CD14-positive monocyte (primary cell): ENCODE measurements around the gene INTS15. TPM values are rescaled to one million over a fixed set of nuclear protein-coding genes. Genes with fewer than 3 reads are reported as not detected.

ENCODE experiments used
- DNase-seq, 3 donors: peaks; one replicate each; pipeline ENCODE4 v3.0.0-alpha.2; 2011 to 2022
- H2AFZ ChIP-seq: 2 replicates; pipeline ENCODE4 v1.6.0; 2012; ENCODE audit warnings: mild to moderate bottlenecking, low read depth, low read length, inconsistent platforms; ENCODE audit not compliant: insufficient read depth, poor library complexity, severe bottlenecking
- H3K27ac ChIP-seq, 2 donors: 1 replicate in 1 of 2; 2 replicates in 1 of 2; pipeline ENCODE4 v1.5.1; 2012 to 2013; ENCODE audit warnings: low read length in 2 of 2, control low read depth in 1 of 2, inconsistent platforms in 1 of 2, low read depth in 1 of 2, mild to moderate bottlenecking in 1 of 2
- H3K27me3 ChIP-seq, 2 donors: one replicate each; pipeline versions ENCODE4 v1.6.0 to v1.6.1; 2011 to 2013; ENCODE audit warnings: low read length in 2 of 2; ENCODE audit not compliant: control insufficient read depth in 2 of 2, insufficient read depth in 2 of 2
- H3K36me3 ChIP-seq, 2 donors: replicated peaks in 1 of 2; 1 replicate in 1 of 2; 2 replicates in 1 of 2; pipeline versions ENCODE4 v1.5.1 to v1.6.1; 2012 to 2013; ENCODE audit warnings: low read length in 2 of 2, control low read depth in 1 of 2, inconsistent platforms in 1 of 2, mild to moderate bottlenecking in 1 of 2; ENCODE audit not compliant: insufficient read depth in 2 of 2, control insufficient read depth in 1 of 2
- H3K4me1 ChIP-seq, 2 donors: 1 replicate in 1 of 2; 2 replicates in 1 of 2; pipeline versions ENCODE4 v1.5.1 to v1.6.1; 2012 to 2013; ENCODE audit warnings: low read length in 2 of 2, control low read depth in 1 of 2, inconsistent platforms in 1 of 2, mild to moderate bottlenecking in 1 of 2, moderate library complexity in 1 of 2; ENCODE audit not compliant: insufficient read depth in 2 of 2, control insufficient read depth in 1 of 2
- H3K4me2 ChIP-seq: replicated peaks from 2 replicates; pipeline ENCODE3; 2012; ENCODE audit warnings: low read length, moderate library complexity, mild to moderate bottlenecking; ENCODE audit not compliant: poor library complexity, severe bottlenecking; ENCODE audit errors: extremely low read depth
- H3K4me3 ChIP-seq, 3 experiments: fragments of 200-600 bp in 1 of 3; sonication (generic) in 1 of 3; replicated peaks in 1 of 3; 1 replicate in 2 of 3; 2 replicates in 1 of 3; pipeline ENCODE4 v1.5.1; 2011 to 2013; ENCODE audit warnings: low read length in 3 of 3, mild to moderate bottlenecking in 3 of 3, control low read depth in 2 of 3, low read depth in 2 of 3, inconsistent platforms in 1 of 3, moderate library complexity in 1 of 3
- H3K79me2 ChIP-seq: 2 replicates; pipeline ENCODE4 v1.6.0; 2012; ENCODE audit warnings: mild to moderate bottlenecking, control low read depth, inconsistent platforms, low read length, moderate library complexity; ENCODE audit not compliant: insufficient read depth
- H3K9ac ChIP-seq: 2 replicates; pipeline ENCODE4 v1.6.0; 2017; ENCODE audit warnings: low read length, mild to moderate bottlenecking; ENCODE audit not compliant: insufficient read depth, poor library complexity, severe bottlenecking
- H3K9me3 ChIP-seq, 2 donors: replicated peaks in 1 of 2; 1 replicate in 1 of 2; 2 replicates in 1 of 2; pipeline versions ENCODE4 v1.5.1 to v1.6.1; 2012 to 2013; ENCODE audit warnings: low read length in 2 of 2, control low read depth in 1 of 2; ENCODE audit not compliant: control insufficient read depth in 1 of 2, insufficient read depth in 1 of 2
- H4K20me1 ChIP-seq: 2 replicates; pipeline ENCODE4 v1.6.0; 2012; ENCODE audit warnings: mild to moderate bottlenecking, low read length, control low read depth, moderate library complexity; ENCODE audit not compliant: insufficient read depth
- H3K27ac Mint-ChIP-seq, 7 donors: one replicate each; pipeline ENCODE4 v1.8.0; 2020; ENCODE audit warnings: mild to moderate bottlenecking in 7 of 7, mixed read lengths in 7 of 7, moderate library complexity in 6 of 7, inconsistent platforms in 2 of 7
- H3K27me3 Mint-ChIP-seq, 3 donors: one replicate each; pipeline ENCODE4 v1.8.0; 2021 to 2022; ENCODE audit warnings: low read depth in 3 of 3, mild to moderate bottlenecking in 3 of 3, mixed read lengths in 3 of 3, moderate library complexity in 3 of 3, inconsistent platforms in 1 of 3
- H3K36me3 Mint-ChIP-seq, 2 donors: one replicate each; pipeline ENCODE4 v1.8.0; 2020; ENCODE audit warnings: mixed read lengths in 2 of 2, inconsistent platforms in 1 of 2, mild to moderate bottlenecking in 1 of 2
- H3K4me1 Mint-ChIP-seq: one replicate; pipeline ENCODE4 v1.8.0; 2020; ENCODE audit warnings: mild to moderate bottlenecking, mixed read lengths
- H3K4me3 Mint-ChIP-seq, 2 donors: one replicate each; pipeline ENCODE4 v1.8.0; 2020; ENCODE audit warnings: mild to moderate bottlenecking in 2 of 2, mixed read lengths in 2 of 2, moderate library complexity in 1 of 2
- H3K9me3 Mint-ChIP-seq, 7 donors: one replicate each; pipeline ENCODE4 v1.8.0; 2020 to 2022; ENCODE audit warnings: mixed read lengths in 7 of 7, mild to moderate bottlenecking in 6 of 7, moderate library complexity in 6 of 7, inconsistent platforms in 2 of 7
- CTCF ChIP-seq: fragments of 200-600 bp; IDR thresholded peaks from one replicate; pipeline ENCODE4 v1.8.0; 2022; ENCODE audit warnings: antibody characterized with exemption, mild to moderate bottlenecking
- WGBS: methylation state at CpG from one replicate; pipeline ENCODE4 v1.1.5; 2013; ENCODE audit warnings: missing lambda C conversion rate; ENCODE audit not compliant: insufficient coverage; 5-methylcytosine and 5-hydroxymethylcytosine counted together
- intact Hi-C, 2 donors: fragments of 100-400 bp; cut with micrococcal nuclease; formaldehyde crosslinking; loops; one replicate each; pipeline versions ENCODE4 v1.15.0 to v1.15.1; 2023
- polyA plus RNA-seq, 3 donors: library from polyadenylated mRNA; depleted of rRNA in 1 of 3; unstranded in 2 of 3; stranded (reverse) in 1 of 3; fragments of 300-500 nt in 2 of 3; fragments of >200 nt in 1 of 3; fragmentation: Illumina TruSeq in 2 of 3; gene quantifications; 1 replicate in 2 of 3; 2 replicates in 1 of 3; pipeline ENCODE4 v1.2.3, GENCODE V29; 2012 to 2021

The INTS15 gene
- polyA plus RNA-seq, 3 donors: 16.9 to 32.7 (median 17.2) TPM

GRCh38 chr7:6608794-6609193 lies 19.0 kb downstream of the INTS15 start:
- Histone ChIP-seq H3K27me3 (peaks cover 0 to 9% of the 10 kb centered on the region in 2 donors), H3K36me3 (peaks cover 33 to 52% of the 10 kb centered on the region in 2 donors), H3K79me2 (no peaks in the 10 kb centered on the region), H2AFZ (no peak overlapping the region), H3K27ac (no peak overlapping the region), H3K4me3 (no peak overlapping the region), H4K20me1 (no peaks in the 10 kb centered on the region), H3K4me2 (no peak overlapping the region), H3K4me1 (no peaks in the 10 kb centered on the region), H3K9me3 (no peaks in the 10 kb centered on the region), H3K9ac (no peak overlapping the region)
- H3K27me3 Mint-ChIP-seq: peaks cover 4 to 22% (median 15%) of the 10 kb centered on the region in 3 donors
- intact Hi-C loops: no loop called here
- H3K4me1 Mint-ChIP-seq: peaks cover 5% of the 10 kb centered on the region
- H3K27ac Mint-ChIP-seq: no peak overlapping the region
- peaks cover 37 to 54% of the 10 kb centered on the region in 2 donors for H3K36me3 Mint-ChIP-seq
- peaks cover 0 to 4% (median 0%) of the 10 kb centered on the region in 7 donors for H3K9me3 Mint-ChIP-seq
- 98% methylated on average over 9 of the region's 12 CpGs for WGBS
- no peak overlapping the region for H3K4me3 Mint-ChIP-seq
- TF ChIP-seq CTCF: no peak
- DNase-seq: no peak

GRCh38 chr7:6612819-6613218 lies 23.0 kb downstream of the INTS15 start:
- peaks cover 8 to 18% of the 10 kb centered on the region in 2 donors for H3K36me3 ChIP-seq
- peak overlapping the region in 1 of 2 donors; percentile 65 for H3K4me3 Mint-ChIP-seq
- H3K4me2 ChIP-seq: no peak overlapping the region
- H3K9me3 ChIP-seq: peaks cover 0 to 5% of the 10 kb centered on the region in 2 donors
- no peaks in the 10 kb centered on the region for H3K79me2 ChIP-seq
- peaks cover 15 to 44% of the 10 kb centered on the region in 2 donors for H3K27me3 ChIP-seq
- peaks cover 0 to 16% (median 5%) of the 10 kb centered on the region in 7 donors for H3K9me3 Mint-ChIP-seq
- no peak overlapping the region for H3K9ac ChIP-seq
- no peak for TF ChIP-seq CTCF
- no peak overlapping the region for H3K4me3 ChIP-seq
- no peak overlapping the region for H3K27ac Mint-ChIP-seq
- WGBS: 83% methylated on average over 5 of the region's 7 CpGs
- no peak overlapping the region for H3K27ac ChIP-seq
- no peaks in the 10 kb centered on the region for H4K20me1 ChIP-seq
- H3K36me3 Mint-ChIP-seq: peaks cover 11 to 19% of the 10 kb centered on the region in 2 donors
- intact Hi-C loops: no loop called here
- H3K4me1 ChIP-seq: peaks cover 0 to 8% of the 10 kb centered on the region in 2 donors
- H2AFZ ChIP-seq: no peak overlapping the region
- no peak for DNase-seq
- peaks cover 35 to 54% (median 50%) of the 10 kb centered on the region in 3 donors for H3K27me3 Mint-ChIP-seq
- H3K4me1 Mint-ChIP-seq: peaks cover 8% of the 10 kb centered on the region
